Urinary bladder (tissue), 4 donors: ENCODE measurements around the gene CHRM2. TPM values are rescaled to one million over a fixed set of nuclear protein-coding genes. Genes with fewer than 3 reads are reported as not detected.

Source experiments
- DNase-seq: peaks from one replicate; pipeline ENCODE4 v3.0.0-alpha.2; 2015; ENCODE audit errors: extremely low spot score
- H3K27ac ChIP-seq: one replicate; pipeline ENCODE4 v1.5.1; 2013; ENCODE audit warnings: low read depth, mild to moderate bottlenecking, moderate library complexity
- H3K36me3 ChIP-seq: one replicate; pipeline ENCODE4 v1.6.1; 2013; ENCODE audit warnings: mild to moderate bottlenecking, moderate library complexity; ENCODE audit not compliant: insufficient read depth
- H3K4me1 ChIP-seq: one replicate; pipeline ENCODE4 v1.6.1; 2013; ENCODE audit warnings: mild to moderate bottlenecking, moderate library complexity; ENCODE audit not compliant: insufficient read depth
- H3K4me3 ChIP-seq: one replicate; pipeline ENCODE4 v1.5.1; 2013; ENCODE audit warnings: low read depth, low read length
- WGBS: extraction: QIAGEN DNeasy Blood & Tissue Kit; methylation state at CpG from one replicate; pipeline ENCODE4 v1.1.7; 2013; 5-methylcytosine and 5-hydroxymethylcytosine counted together
- polyA plus RNA-seq: library from polyadenylated mRNA; stranded (reverse); fragments of 200-250 nt; gene quantifications from one replicate; pipeline ENCODE4 v1.2.3, GENCODE V29; 2013
- total RNA-seq: library from RNA; depleted of rRNA; stranded (reverse); fragments of >200 nt; gene quantifications from one replicate; pipeline ENCODE4 v1.2.3, GENCODE V29; 2014
- donor health status: healthy with polysubstance abuse.
- donor health status: healthy.

The CHRM2 gene
- total and polyA plus RNA-seq, 2 donors: 19.8 to 24.1 TPM

- Histone ChIP-seq H3K27ac (no peak overlapping the region), H3K36me3 (no peaks in the 10 kb centered on the region), H3K4me1 (no peaks in the 10 kb centered on the region), H3K4me3 (no peak overlapping the region)
- no peak for DNase-seq
- WGBS: 95% methylated on average over 3 of the region's 3 CpGs
Measured at GRCh38 chr7:136914016-136914415, 45.6 kb downstream of the CHRM2 start.

- DNase-seq: no peak
- Histone ChIP-seq H3K4me3 (no peak overlapping the region), H3K36me3 (no peaks in the 10 kb centered on the region), H3K27ac (no peak overlapping the region), H3K4me1 (no peaks in the 10 kb centered on the region)
- WGBS: 85% methylated on average over 2 of the region's 2 CpGs
Measured at GRCh38 chr7:136919820-136920219, 51.4 kb downstream of the CHRM2 start.

- no peaks in the 10 kb centered on the region for H3K4me1 ChIP-seq
- no peaks in the 10 kb centered on the region for H3K36me3 ChIP-seq
- no peak overlapping the region for H3K27ac ChIP-seq
- DNase-seq: no peak
- no peak overlapping the region for H3K4me3 ChIP-seq
- 53% methylated on average over 3 of the region's 3 CpGs for WGBS
Measured at GRCh38 chr7:136923111-136923667, 54.7 kb downstream of the CHRM2 start.

DNA sequence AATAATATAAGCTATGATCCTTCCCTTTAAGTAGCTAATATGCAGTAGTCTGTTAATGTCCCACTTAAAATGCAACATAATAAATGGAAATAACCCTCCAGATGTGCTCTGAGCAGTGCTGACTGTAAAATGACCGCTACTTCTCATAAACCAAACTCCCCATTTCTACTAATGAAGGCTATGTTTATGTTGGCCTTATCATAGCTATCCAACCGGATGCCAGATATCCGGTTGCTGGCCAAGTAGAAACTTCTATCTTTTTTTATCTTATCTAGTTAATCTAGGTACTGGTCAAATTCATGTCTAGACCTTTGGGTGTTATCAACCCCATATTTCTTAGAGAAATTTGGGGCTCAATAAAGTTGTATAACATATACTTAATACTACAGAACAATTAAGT lies 56.6 kb downstream of the CHRM2 start:
- no peak for DNase-seq
- no peak overlapping the region for H3K4me3 ChIP-seq
- H3K4me1 ChIP-seq: no peaks in the 10 kb centered on the region
- no peak overlapping the region for H3K27ac ChIP-seq
- 14% methylated on average over 3 of the region's 3 CpGs for WGBS
- no peaks in the 10 kb centered on the region for H3K36me3 ChIP-seq

DNA sequence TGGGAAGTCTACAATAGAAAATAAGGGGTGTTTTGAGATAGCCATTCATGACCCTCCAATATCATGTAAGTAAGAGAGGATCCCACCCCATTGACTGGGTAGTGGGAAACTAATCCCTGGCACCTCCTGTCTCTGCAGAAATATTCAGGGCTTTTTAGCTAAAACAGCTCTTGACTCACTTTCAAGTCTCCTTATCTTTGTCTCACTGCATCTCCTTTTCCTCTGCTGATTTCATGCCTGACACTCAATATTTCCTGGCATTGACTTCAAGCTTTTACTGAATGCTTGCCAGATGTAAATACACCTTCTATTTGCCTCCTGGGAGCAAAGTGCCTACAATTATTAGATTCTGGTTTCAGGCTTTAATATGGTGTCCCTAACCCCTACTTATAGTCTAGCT lies 57.1 kb downstream of the CHRM2 start:
- Histone ChIP-seq H3K4me3 (no peak overlapping the region), H3K36me3 (no peaks in the 10 kb centered on the region), H3K4me1 (no peaks in the 10 kb centered on the region), H3K27ac (no peak overlapping the region)
- DNase-seq: no peak

DNA sequence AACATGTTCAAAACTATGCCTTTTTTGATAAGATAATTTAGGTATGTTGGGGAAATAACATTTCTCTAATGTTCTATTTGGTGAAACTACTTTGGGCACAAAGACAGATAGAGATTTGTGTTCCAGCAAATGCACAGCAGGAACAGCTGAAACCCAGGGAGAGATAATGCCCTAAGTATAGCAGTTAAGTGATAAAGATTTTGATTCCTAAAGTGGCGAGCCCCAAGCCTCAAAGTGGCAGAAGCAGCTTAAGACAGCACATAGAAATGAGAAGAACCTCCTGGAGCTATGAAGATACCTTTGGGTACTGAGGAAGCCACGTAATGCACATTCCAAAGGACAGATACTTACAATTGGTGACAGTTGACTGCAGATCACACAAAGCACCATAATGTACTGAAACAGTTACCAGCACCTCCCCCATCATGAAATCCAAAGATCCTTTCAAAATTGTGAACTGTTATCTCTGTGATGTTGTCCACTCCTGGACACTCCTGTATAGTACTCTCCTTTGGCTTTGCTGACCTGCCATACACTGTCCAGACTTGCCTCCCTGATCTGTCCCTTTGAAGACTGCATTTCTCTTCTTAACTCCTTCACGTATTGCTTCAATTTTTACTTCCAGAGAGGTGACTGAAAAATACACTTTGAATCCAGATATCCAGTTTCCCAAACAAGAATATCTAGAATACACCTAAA lies 62.9 kb downstream of the CHRM2 start:
- no peak for DNase-seq
- Histone ChIP-seq H3K4me1 (no peaks in the 10 kb centered on the region), H3K4me3 (no peak overlapping the region), H3K27ac (no peak overlapping the region), H3K36me3 (no peaks in the 10 kb centered on the region)
- 75% methylated on average over 3 of the region's 3 CpGs for WGBS

GRCh38 chr7:136937436-136937835 lies 69.0 kb downstream of the CHRM2 start:
- no peaks in the 10 kb centered on the region for H3K36me3 ChIP-seq
- H3K4me1 ChIP-seq: no peaks in the 10 kb centered on the region
- H3K4me3 ChIP-seq: no peak overlapping the region
- WGBS: 90% methylated on average over 5 of the region's 5 CpGs
- no peak overlapping the region for H3K27ac ChIP-seq
- no peak for DNase-seq

DNA sequence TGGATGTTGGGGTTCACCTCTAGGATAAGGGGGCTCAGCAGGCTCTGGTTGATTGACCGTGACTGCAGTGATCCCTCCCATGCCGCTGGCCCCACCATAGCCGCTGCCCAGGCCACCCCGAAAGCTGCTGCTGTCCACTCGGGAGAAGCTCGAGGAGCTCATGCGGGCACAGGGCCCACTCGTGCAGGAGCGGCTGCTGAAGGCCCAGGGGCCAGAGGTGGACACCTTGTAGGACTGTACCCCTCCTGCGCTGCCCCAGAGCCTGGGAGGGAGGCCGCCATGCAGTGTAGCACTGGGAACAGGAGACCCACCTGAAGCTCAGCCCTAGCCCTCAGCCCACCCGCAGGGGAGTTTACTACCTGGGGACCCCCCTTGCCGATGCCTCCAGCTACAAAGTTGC lies 70.0 kb downstream of the CHRM2 start:
- WGBS: 93% methylated on average over 13 of the region's 13 CpGs
- Histone ChIP-seq H3K36me3 (no peaks in the 10 kb centered on the region), H3K4me3 (no peak overlapping the region), H3K4me1 (no peaks in the 10 kb centered on the region), H3K27ac (no peak overlapping the region)
- DNase-seq: no peak

GRCh38 chr7:136940122-136940521 lies 71.7 kb downstream of the CHRM2 start:
- no peak for DNase-seq
- no peaks in the 10 kb centered on the region for H3K36me3 ChIP-seq
- whole genome bisulfite sequencing: 78% methylated on average over 4 of the region's 4 CpGs
- no peaks in the 10 kb centered on the region for H3K4me1 ChIP-seq
- H3K4me3 ChIP-seq: no peak overlapping the region
- H3K27ac ChIP-seq: peak overlapping the region; percentile 50

- H3K4me3 ChIP-seq: no peak overlapping the region
- no peak overlapping the region for H3K27ac ChIP-seq
- H3K4me1 ChIP-seq: no peaks in the 10 kb centered on the region
- H3K36me3 ChIP-seq: no peaks in the 10 kb centered on the region
- 54% methylated on average over 1 of the region's 1 CpG for WGBS
- no peak for DNase-seq
Measured at GRCh38 chr7:136940917-136941316, 72.5 kb downstream of the CHRM2 start.

GRCh38 chr7:136941816-136942215 lies 73.4 kb downstream of the CHRM2 start:
- H3K27ac ChIP-seq: no peak overlapping the region
- H3K4me1 ChIP-seq: no peaks in the 10 kb centered on the region
- no peak for DNase-seq
- H3K4me3 ChIP-seq: no peak overlapping the region
- 69% methylated on average over 1 of the region's 1 CpG for WGBS
- no peaks in the 10 kb centered on the region for H3K36me3 ChIP-seq

DNA sequence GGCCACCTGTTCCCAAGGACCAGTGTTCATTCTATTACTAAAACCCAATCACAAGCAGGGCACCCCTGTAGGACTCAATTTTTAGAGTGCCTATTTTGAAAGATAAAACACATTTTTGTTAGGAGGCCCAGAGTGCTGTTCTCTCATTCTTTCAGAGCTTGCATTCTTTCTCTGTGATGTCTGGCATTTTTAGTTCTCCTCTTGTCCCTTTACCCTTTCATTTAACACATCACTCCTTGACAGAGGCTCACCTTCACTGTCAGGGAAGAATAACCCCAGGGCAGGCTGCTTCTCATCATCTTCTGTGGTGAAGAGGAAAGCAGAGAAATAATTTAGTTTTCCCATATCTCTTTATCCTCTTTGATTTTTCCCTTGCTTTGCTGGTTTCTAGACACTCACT lies 73.9 kb downstream of the CHRM2 start:
- no peaks in the 10 kb centered on the region for H3K36me3 ChIP-seq
- no peak overlapping the region for H3K4me3 ChIP-seq
- no peaks in the 10 kb centered on the region for H3K4me1 ChIP-seq
- DNase-seq: no peak
- no peak overlapping the region for H3K27ac ChIP-seq

GRCh38 chr7:136942994-136943393 lies 74.5 kb downstream of the CHRM2 start:
- WGBS: 75% methylated on average over 1 of the region's 1 CpG
- Histone ChIP-seq H3K36me3 (no peaks in the 10 kb centered on the region), H3K4me1 (no peaks in the 10 kb centered on the region), H3K27ac (no peak overlapping the region), H3K4me3 (no peak overlapping the region)
- DNase-seq: no peak

- Histone ChIP-seq H3K27ac (no peak overlapping the region), H3K4me1 (no peaks in the 10 kb centered on the region)
Measured at GRCh38 chr7:136947347-136947746, 78.9 kb downstream of the CHRM2 start.

DNA sequence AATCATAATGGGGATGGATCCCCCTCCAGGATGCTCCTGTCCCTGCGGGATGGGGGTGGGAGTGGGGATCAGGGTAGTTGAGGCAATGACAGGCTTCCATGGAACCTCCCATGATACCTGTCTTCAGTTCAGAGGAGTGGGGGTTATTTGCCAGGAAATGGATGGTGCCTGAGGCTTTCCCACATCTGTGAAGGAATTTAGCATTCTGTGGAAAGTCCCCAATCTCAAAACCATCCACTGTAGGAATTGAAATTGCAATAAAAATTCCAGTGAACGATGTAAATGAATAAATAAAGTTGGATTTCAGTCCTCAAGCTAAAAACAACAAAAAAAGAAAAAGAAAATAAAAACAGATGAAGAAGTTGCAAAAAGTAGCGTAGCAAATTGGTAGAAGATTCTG lies 81.9 kb downstream of the CHRM2 start:
- Histone ChIP-seq H3K36me3 (no peaks in the 10 kb centered on the region), H3K4me3 (no peak overlapping the region), H3K27ac (no peak overlapping the region), H3K4me1 (no peaks in the 10 kb centered on the region)
- WGBS: 78% methylated on average over 3 of the region's 3 CpGs
- no peak for DNase-seq

More at GRCh38 chr7:136947347-136947746, 78.9 kb downstream of the CHRM2 start:
- Histone ChIP-seq H3K4me3 (no peak overlapping the region), H3K36me3 (no peaks in the 10 kb centered on the region)
- no peak for DNase-seq
